Measurements from ENCODE around the gene DEFB116. TPM values are rescaled to one million over a fixed set of nuclear protein-coding genes. Genes with fewer than 3 reads are reported as not detected.

The DEFB116 gene
- total RNA-seq: not detected

GRCh38 chr20:31308535-31309162 lies at the start of gene DEFB116:
TSS of gene DEFB116 (minus strand) at chr20:31308585. CDS start at chr20:31308585, 0 bp downstream.

GRCh38 chr20:31257364-31257763 lies 51.0 kb downstream of the DEFB116 start, which contains the start of gene DEFB115:
TSS of gene DEFB115 (plus strand) at chr20:31257664. CDS start at chr20:31257664, 0 bp downstream.

Small RNAs within 50 kb of the gene (small RNA-seq; reads per million reads assigned to genes)
- gene RNA5SP480: 0 reads per million in 2 donors

Other genes starting within 250 kb of the DEFB116 start
- gene DEFB115, start 50.9 kb downstream of the DEFB116 start, total RNA-seq: not detected
- not detected for gene DEFB118, start 60.0 kb upstream of the DEFB116 start, total RNA-seq
- gene DEFB119, start 82.0 kb upstream of the DEFB116 start, total RNA-seq: not detected
- gene DEFB121, start 97.6 kb upstream of the DEFB116 start, total RNA-seq: not detected
- not detected for gene DEFB123, start 132.0 kb upstream of the DEFB116 start, total RNA-seq
- gene DEFB124, start 166.5 kb upstream of the DEFB116 start, total RNA-seq: not detected
- not detected for gene REM1, start 166.7 kb upstream of the DEFB116 start, total RNA-seq
- gene HM13, start 205.9 kb upstream of the DEFB116 start, total RNA-seq: 100 to 1,000 TPM in 1 of 2 donors, 10 to 100 TPM in 1; 87.8 to 102 TPM

Measured in melanocyte of skin (primary cell).